Stimulated activated CD8-positive, alpha-beta memory T cell treated with anti-CD3 and anti-CD28 coated beads, Interleukin-12 subunit alpha, Interleukin-12 subunit beta, amount 100 ng/mL, for 4 hours (primary cell): ENCODE measurements around the gene NDST1.
A peak's percentile ranks its signal among the peaks of the same experiment; 100 is the strongest.
"Not testable (repeated sequence)": the region's sequence is repeated elsewhere in the genome, so short reads cannot be mapped to it uniquely, and the experiment has no call there.

Experiments
- DNase-seq: peaks from one replicate; pipeline ENCODE4 v3.0.0-alpha.2; 2020; ENCODE audit warnings: low read depth

NDST1 gene

GRCh38 chr5:150507474-150508276 is at the start of gene NDST1:
NDST1 (plus strand) TSS chr5:150508131; CDS start chr5:150521255, 13,124 bp downstream.
- DNase-seq: no peak

GRCh38 chr5:150458802-150459557 is 49.0 kb upstream of the NDST1 start:
- peak; percentile 71 for DNase-seq

GRCh38 chr5:150460781-150461180 is 47.1 kb upstream of the NDST1 start:
- DNase-seq: no peak

DNA sequence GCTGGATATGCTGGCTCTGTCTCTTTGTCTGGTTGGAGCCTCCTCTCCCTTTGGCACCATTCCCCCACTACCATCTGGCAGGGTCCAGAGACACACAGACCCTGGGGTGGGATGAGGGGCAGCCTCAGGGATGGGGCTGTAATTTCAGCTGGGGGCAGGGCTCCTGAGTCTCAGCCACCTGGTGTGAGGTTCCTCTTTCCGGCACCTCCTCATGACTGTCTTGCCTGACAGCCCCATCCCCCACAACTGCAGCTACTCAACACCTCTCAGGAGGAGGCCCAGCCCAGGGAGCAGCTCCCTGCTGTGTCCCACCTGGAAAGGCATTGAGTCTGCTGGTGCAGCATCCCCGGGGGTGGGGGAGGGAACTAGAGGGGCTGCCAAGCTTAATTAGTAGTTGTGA is 46.7 kb upstream of the NDST1 start:
- no peak for DNase-seq

DNA sequence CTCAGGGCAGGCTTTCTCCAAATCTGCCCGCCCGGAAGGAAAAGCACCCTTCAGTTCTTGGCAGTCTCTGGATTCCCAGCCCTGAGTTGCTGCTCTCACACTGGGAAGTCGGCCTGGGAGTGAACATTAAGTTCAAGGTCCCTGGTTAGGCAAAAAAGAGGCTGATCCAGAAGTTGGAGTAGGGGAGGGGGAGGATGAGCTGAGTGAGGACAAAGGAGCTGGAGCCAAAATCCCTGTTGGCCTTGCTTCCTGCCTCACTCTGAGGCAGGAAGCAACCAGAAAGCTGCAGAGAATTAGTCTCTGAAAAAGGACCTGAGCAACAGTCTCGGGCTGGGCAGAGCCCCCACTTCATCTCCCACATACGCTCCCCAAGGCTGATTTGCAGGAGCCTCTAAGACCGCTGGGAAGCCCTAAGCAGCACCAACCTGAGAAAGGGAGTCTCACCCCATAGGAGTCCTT is 43.3 kb upstream of the NDST1 start:
- no peak for DNase-seq

DNA sequence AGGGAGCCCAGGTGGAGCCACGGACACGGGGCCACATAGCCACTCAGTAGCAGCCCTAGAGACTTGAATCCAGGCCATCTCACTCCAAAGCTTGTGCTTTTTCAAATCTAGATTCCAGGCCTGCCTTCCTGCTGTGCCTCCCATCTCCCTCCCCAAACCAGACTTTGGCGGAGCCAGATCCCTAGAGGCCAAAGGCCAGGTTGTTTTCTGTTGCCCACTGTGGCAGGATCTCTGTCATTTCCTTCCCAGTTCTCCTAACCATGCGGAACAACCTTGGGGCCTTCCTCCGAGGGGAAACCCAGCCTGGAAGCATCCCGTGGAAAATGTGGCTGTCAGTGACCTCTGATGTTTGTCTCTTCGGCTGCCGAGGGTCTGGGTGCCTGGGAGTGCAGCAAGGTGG is 42.0 kb upstream of the NDST1 start:
- DNase-seq: no peak

GRCh38 chr5:150468206-150468605 is 39.7 kb upstream of the NDST1 start:
- DNase-seq: no peak

GRCh38 chr5:150469718-150470469 is 38.0 kb upstream of the NDST1 start:
- DNase-seq: no peak

GRCh38 chr5:150473673-150474358 is 34.1 kb upstream of the NDST1 start:
- DNase-seq: no peak

DNA sequence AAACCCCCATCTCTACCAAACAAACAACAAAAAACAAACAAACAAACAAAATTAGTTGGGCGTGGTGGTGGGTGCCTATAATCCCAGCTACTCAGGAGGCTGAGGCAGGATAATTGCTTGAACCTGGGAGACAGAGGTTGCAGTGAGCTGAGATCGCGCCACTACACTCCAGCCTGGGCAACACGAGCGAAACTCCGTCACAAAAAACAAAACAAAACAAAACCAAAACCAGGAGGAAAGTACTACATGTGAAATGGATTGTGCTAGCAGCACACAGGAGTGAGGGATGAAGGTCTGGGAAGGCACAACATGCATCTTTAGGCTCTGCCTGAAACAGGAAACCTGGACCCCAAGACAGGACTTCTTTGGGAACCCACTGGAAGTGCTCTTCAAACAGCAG is 31.4 kb upstream of the NDST1 start:
- not testable (repeated sequence) for DNase-seq

DNA sequence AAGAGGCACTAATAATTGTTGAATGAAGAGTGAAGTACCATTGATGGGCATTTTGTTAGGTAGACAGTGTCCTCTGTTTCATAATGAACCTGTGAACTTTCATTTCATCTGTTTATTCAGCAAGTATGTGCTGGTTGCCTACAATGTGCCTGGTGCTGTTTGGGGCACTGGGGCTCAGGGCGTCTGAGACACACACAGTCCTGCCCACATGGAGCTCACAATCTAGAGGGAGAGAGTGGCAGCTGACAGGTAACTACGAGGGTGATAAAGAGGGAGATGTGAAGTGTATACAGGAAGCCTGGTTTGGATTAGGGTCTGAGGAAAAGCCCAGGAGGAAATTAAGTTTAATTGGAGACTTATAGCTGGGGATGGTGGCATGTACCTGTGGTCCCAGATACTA is 28.5 kb upstream of the NDST1 start:
- no peak for DNase-seq

GRCh38 chr5:150481708-150481965 is 26.3 kb upstream of the NDST1 start:
- no peak for DNase-seq

DNA sequence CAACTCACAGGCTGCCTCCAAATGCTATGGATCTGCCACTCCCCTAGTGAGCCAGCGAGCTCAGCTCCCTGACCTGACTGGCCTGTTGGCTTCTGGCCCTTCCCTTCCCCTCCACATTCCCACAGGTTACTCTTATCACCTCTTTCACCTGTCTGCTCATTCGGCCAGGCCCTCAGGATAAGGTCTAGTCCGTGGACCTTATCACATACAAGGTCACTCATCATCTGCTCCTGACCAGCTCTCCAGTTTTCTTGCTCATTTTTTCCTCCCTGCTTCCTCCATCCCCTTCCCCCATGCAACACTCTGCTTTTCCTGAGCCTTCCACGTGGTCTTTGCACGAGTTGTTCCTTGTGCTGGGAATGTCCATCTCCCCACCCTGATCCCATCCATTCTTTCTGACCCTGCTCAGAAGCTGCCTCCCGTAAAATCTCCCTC is 25.9 kb upstream of the NDST1 start:
- DNase-seq: no peak

- DNase-seq: no peak
These were observed 22.8 kb upstream of the NDST1 start for GRCh38 chr5:150484964-150485692.

DNA sequence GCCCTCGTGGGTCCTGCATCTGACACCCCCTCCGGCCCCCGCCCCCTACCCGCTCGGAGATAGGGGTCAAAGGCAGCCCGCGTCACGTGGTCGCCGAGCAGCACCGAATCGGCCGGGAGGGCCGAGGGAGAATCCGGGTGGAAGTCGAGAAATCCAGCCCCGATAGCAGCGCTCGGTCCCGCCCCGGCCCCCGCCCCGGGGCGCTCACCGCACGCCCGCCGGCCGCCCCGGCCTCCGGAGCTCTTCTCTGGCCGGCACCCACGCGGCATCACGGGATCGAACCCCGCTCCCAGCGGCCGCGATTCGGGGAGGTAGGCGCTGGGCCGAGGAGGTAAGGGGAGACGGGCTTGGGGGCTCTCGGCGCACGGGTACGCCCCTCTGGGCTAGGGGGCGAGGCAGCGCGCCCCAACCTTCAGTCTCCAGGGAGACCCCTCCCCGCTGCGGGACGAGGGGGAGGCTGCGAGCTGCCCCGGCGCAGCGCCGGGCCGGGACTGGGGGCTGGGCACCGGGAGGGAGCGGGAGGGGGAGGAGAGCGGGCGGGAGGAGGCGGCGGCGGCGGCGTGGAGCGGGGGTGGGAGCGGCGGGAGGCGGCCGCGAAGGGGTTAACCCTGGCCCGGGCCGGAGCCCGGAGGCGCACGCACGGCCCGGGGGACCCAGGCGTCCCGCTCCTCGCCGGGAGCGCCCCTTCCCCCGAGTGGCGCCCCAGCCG is 22.1 kb upstream of the NDST1 start:
- DNase-seq: peak; percentile 19

GRCh38 chr5:150486402-150487198 is 21.3 kb upstream of the NDST1 start:
- peak; percentile 12 for DNase-seq

GRCh38 chr5:150487199-150488061 is 20.5 kb upstream of the NDST1 start:
- DNase-seq: no peak

DNA sequence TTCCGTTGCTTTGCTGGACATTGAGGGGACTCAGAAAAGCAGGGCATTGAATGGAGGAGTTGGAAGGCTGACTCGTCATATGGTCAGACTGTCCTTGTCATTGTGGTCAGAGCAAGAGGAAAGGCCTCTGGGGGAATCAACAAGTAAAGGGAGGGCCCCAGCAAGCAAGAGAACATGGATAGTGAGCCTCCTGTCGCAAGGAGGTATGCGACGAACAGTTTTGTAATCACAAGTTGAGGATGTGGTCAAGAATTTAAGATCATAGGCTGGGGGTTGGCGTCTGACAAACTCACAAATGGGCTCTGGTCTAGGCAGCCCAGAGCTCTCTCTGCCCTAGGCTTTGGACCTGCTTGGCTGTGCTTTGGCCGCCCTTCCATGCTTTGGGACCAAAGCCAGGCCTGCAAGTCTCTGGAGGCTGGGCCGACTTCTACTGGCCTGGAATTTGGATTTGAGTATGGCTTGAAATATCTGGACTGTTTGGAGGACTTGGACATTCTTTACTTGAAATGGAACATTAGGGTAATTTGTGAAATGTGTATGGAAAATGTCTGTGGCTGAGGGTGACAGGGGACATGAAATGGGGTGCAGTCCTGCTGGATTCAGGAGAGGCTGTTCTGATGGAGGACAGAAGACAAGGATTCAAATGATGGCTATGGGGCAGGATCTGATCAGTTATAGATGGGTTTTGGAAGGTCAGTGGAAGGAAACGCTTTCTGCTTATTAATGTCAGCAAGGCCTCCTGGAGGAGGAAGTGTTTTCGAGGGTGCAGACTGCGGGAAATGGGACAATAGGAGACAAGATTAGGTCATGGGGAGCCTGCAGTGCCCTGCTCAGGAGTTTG is 19.2 kb upstream of the NDST1 start:
- DNase-seq: no peak
